CD8-positive, alpha-beta memory T cell (primary cell): ENCODE results near the gene EFEMP1. TPM values are rescaled to one million over a fixed set of nuclear protein-coding genes. Genes with fewer than 3 reads are reported as not detected.

ENCODE experiments used
- CTCF ChIA-PET: fragments of 350-600 bp; sonication (Branson Sonifier 250); formaldehyde crosslinking; loops from one replicate; lab custom pipeline; 2021; ENCODE audit warnings: antibody characterized with exemption; lab: Charles Lee
- POLR2A ChIA-PET: fragments of 350-600 bp; sonication (Branson Sonifier 250); formaldehyde crosslinking; loops from one replicate; lab custom pipeline; 2021; ENCODE audit warnings: antibody characterized with exemption; lab: Charles Lee
- DNase-seq, 5 donors: peaks; one replicate each; pipeline versions ENCODE4 v3.0.0 to v3.0.0-alpha.2; 2020 to 2022; ENCODE audit warnings: mixed read lengths in 1 of 5
- H3K27ac ChIP-seq: one replicate; pipeline ENCODE4 v1.7.0; 2013; ENCODE audit warnings: low read depth, mild to moderate bottlenecking, low read length, moderate library complexity
- H3K27me3 ChIP-seq: 2 replicates; pipeline ENCODE4 v1.7.0; 2013; ENCODE audit warnings: low read length, mild to moderate bottlenecking; ENCODE audit not compliant: insufficient read depth, poor library complexity, severe bottlenecking
- H3K36me3 ChIP-seq: 2 replicates; pipeline ENCODE4 v1.7.0; 2013; ENCODE audit warnings: mild to moderate bottlenecking, low read length, moderate library complexity; ENCODE audit not compliant: insufficient read depth
- H3K4me1 ChIP-seq: 2 replicates; pipeline ENCODE4 v1.7.0; 2013; ENCODE audit warnings: mild to moderate bottlenecking, low read length, moderate library complexity; ENCODE audit not compliant: insufficient read depth
- H3K4me3 ChIP-seq: 2 replicates; pipeline ENCODE4 v1.7.0; 2013; ENCODE audit warnings: mild to moderate bottlenecking, low read length
- H3K9me3 ChIP-seq: 2 replicates; pipeline ENCODE4 v1.7.0; 2013; ENCODE audit warnings: mild to moderate bottlenecking, low read length
- H3K27ac Mint-ChIP-seq, 8 donors: one replicate each; pipeline ENCODE4 v1.8.0; 2020 to 2021; ENCODE audit warnings: mixed read lengths in 8 of 8, mild to moderate bottlenecking in 6 of 8, inconsistent platforms in 3 of 8, moderate library complexity in 3 of 8
- H3K27me3 Mint-ChIP-seq, 2 donors: one replicate each; pipeline ENCODE4 v1.8.0; 2020 to 2021; ENCODE audit warnings: mixed read lengths in 2 of 2, mild to moderate bottlenecking in 1 of 2, moderate library complexity in 1 of 2
- H3K36me3 Mint-ChIP-seq, 3 donors: one replicate each; pipeline ENCODE4 v1.8.0; 2020 to 2021; ENCODE audit warnings: mixed read lengths in 3 of 3, inconsistent platforms in 1 of 3, mild to moderate bottlenecking in 1 of 3
- H3K4me1 Mint-ChIP-seq, 3 donors: one replicate each; pipeline ENCODE4 v1.8.0; 2020 to 2021; ENCODE audit warnings: mixed read lengths in 3 of 3, inconsistent platforms in 1 of 3, mild to moderate bottlenecking in 1 of 3
- H3K4me3 Mint-ChIP-seq, 7 donors: one replicate each; pipeline ENCODE4 v1.8.0; 2020 to 2021; ENCODE audit warnings: mixed read lengths in 7 of 7, mild to moderate bottlenecking in 6 of 7, moderate library complexity in 4 of 7, inconsistent platforms in 2 of 7
- H3K9me3 Mint-ChIP-seq, 5 donors: one replicate each; pipeline ENCODE4 v1.8.0; 2020 to 2022; ENCODE audit warnings: mixed read lengths in 5 of 5, mild to moderate bottlenecking in 3 of 5, moderate library complexity in 2 of 5, inconsistent platforms in 1 of 5
- polyA plus RNA-seq: library from polyadenylated mRNA; unstranded; fragments of 300-500 nt; fragmentation: Illumina TruSeq; gene quantifications from one replicate; pipeline ENCODE4 v1.2.3, GENCODE V29; 2021
- total RNA-seq, 2 experiments: library from RNA; stranded (reverse); gene quantifications; one replicate each; pipeline ENCODE4 v1.2.3, GENCODE V29; 2021

EFEMP1 gene
- total and polyA plus RNA-seq, 3 experiments from 2014 or later, result not detected

DNA sequence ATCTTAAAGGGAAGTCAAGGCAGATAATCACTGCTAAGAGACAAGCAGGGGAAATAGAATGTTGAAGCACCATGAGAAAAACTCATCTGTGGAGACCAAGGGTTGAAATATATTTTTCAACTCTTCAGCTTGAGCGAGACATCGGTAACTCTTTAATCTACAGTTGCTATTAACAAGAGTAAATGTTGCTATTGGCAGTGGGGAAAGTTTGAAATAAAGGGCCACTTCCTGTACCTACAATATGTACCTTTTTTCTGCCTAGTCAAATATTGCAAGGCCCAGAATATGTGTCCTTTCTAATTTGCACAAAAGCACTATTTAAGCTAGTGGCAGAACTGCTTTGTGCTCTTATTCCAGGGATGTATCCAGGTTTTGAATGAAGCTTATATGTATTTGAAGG lies 65.8 kb downstream of the EFEMP1 start:
- H3K36me3 Mint-ChIP-seq, result no peaks in the 10 kb centered on the region
- no peaks in the 10 kb centered on the region for H3K27me3 Mint-ChIP-seq
- H3K4me1 ChIP-seq, result no peaks in the 10 kb centered on the region
- no peak overlapping the region for H3K27ac ChIP-seq
- ChIA-PET POLR2A (no interaction called here), CTCF (interaction anchor here (1.5 kb wide), 1 partner anchor 23 kb away, joined by 3 read pairs; no protein-coding TSS in a partner anchor)
- H3K27me3 ChIP-seq, result no peaks in the 10 kb centered on the region
- no peak overlapping the region for H3K4me3 Mint-ChIP-seq
- no peaks in the 10 kb centered on the region for H3K9me3 Mint-ChIP-seq
- DNase-seq, result no peak
- H3K4me1 Mint-ChIP-seq, result no peaks in the 10 kb centered on the region
- no peak overlapping the region for H3K27ac Mint-ChIP-seq
- no peaks in the 10 kb centered on the region for H3K9me3 ChIP-seq
- no peaks in the 10 kb centered on the region for H3K36me3 ChIP-seq
- no peak overlapping the region for H3K4me3 ChIP-seq

DNA sequence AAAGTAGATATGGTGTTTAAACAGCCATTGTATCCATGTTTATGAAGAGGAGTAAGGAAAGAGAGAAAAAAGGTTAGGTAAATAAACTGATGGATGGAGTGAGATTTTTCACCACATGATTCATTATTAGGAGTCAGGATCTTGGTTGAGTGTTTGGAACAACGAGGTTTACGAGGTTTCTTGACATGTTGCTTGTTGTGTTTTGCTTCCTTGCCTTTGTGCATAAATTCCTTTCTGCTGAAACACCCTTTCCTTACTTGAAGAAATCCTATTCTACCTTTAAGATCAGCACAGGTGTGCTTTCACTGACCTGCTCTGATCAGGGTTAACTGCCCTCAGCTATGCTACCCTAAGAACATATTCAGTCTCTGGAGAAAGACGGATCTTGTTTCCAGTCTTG lies 66.6 kb downstream of the EFEMP1 start:
- POLR2A ChIA-PET, result no interaction called here
- H3K27me3 Mint-ChIP-seq, result no peaks in the 10 kb centered on the region

DNA sequence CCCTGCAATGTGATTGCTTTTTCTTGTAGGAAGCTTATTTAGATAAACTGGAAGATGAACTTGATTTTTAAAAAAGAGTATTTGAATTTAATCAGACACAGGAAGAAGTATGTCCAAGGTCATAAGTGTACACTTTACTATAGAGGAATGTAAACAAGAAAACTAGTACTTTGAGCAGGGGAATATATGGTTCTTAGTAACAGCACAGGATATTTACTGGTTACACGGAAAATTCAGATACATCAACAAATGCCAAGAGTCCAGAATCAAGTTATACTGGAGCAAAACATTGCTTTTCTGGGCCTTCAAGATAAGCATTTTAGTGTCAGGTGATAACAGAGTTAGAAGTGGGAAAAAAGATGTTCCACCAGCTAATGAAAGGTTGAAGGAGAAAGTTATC lies 75.5 kb downstream of the EFEMP1 start:
- Histone ChIP-seq H3K9me3 (no peaks in the 10 kb centered on the region), H3K27me3 (no peaks in the 10 kb centered on the region), H3K36me3 (no peaks in the 10 kb centered on the region), H3K4me1 (no peaks in the 10 kb centered on the region), H3K27ac (no peak overlapping the region), H3K4me3 (no peak overlapping the region)
- no peaks in the 10 kb centered on the region for H3K36me3 Mint-ChIP-seq
- H3K9me3 Mint-ChIP-seq, result peaks cover 0 to 5% (median 0%) of the 10 kb centered on the region in 5 donors
- H3K4me3 Mint-ChIP-seq, result no peak overlapping the region
- ChIA-PET CTCF (no interaction called here), POLR2A (no interaction called here)
- no peaks in the 10 kb centered on the region for H3K4me1 Mint-ChIP-seq
- H3K27me3 Mint-ChIP-seq, result peaks cover 1 to 3% of the 10 kb centered on the region in 2 donors
- H3K27ac Mint-ChIP-seq, result no peak overlapping the region
- DNase-seq, result no peak

More for the DNA sequence above, 66.6 kb downstream of the EFEMP1 start:
- Mint-ChIP-seq H3K27ac (no peak overlapping the region), H3K4me1 (no peaks in the 10 kb centered on the region), H3K36me3 (no peaks in the 10 kb centered on the region), H3K9me3 (no peaks in the 10 kb centered on the region), H3K4me3 (no peak overlapping the region)
- Histone ChIP-seq H3K36me3 (no peaks in the 10 kb centered on the region), H3K27me3 (no peaks in the 10 kb centered on the region), H3K27ac (no peak overlapping the region), H3K4me3 (no peak overlapping the region), H3K9me3 (no peaks in the 10 kb centered on the region), H3K4me1 (no peaks in the 10 kb centered on the region)
- no peak for DNase-seq
- CTCF ChIA-PET, result interaction anchor here (1.5 kb wide), 1 partner anchor 24 kb away, joined by 3 read pairs; no protein-coding TSS in a partner anchor

DNA sequence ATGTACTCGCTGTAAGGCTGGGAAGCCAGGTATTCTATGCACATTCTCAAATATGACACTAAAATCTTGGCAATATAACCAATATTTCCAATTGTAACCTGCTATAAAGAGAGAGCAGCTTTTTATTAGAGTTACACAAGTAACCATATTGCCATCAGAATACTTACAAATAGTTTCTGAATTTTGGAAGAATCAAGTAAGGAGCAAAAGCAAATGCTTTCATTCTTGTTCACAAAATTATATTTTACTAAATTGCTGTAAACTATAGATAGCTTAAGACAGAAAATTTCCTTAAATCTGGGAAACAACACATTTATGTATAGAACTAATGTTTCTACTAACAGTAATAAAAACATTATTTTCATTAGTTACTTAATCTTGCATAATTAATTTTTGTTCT lies 77.2 kb downstream of the EFEMP1 start:
- Histone ChIP-seq H3K27ac (no peak overlapping the region), H3K4me1 (no peaks in the 10 kb centered on the region), H3K9me3 (no peaks in the 10 kb centered on the region), H3K4me3 (no peak overlapping the region), H3K27me3 (no peaks in the 10 kb centered on the region), H3K36me3 (no peaks in the 10 kb centered on the region)
- H3K4me3 Mint-ChIP-seq, result no peak overlapping the region
- ChIA-PET POLR2A (no interaction called here), CTCF (no interaction called here)
- H3K4me1 Mint-ChIP-seq, result no peaks in the 10 kb centered on the region
- peaks cover 1 to 3% of the 10 kb centered on the region in 2 donors for H3K27me3 Mint-ChIP-seq
- no peak for DNase-seq
- H3K27ac Mint-ChIP-seq, result no peak overlapping the region
- peaks cover 0 to 5% (median 0%) of the 10 kb centered on the region in 5 donors for H3K9me3 Mint-ChIP-seq
- no peaks in the 10 kb centered on the region for H3K36me3 Mint-ChIP-seq

- Histone ChIP-seq H3K27ac (no peak overlapping the region), H3K27me3 (no peaks in the 10 kb centered on the region), H3K4me3 (no peak overlapping the region), H3K36me3 (no peaks in the 10 kb centered on the region), H3K9me3 (no peaks in the 10 kb centered on the region), H3K4me1 (no peaks in the 10 kb centered on the region)
- Mint-ChIP-seq H3K9me3 (peaks cover 0 to 5% (median 0%) of the 10 kb centered on the region in 5 donors), H3K27ac (no peak overlapping the region), H3K27me3 (peaks cover 1 to 3% of the 10 kb centered on the region in 2 donors), H3K36me3 (no peaks in the 10 kb centered on the region), H3K4me3 (no peak overlapping the region), H3K4me1 (no peaks in the 10 kb centered on the region)
- POLR2A ChIA-PET, result no interaction called here
- no peak for DNase-seq
- CTCF ChIA-PET, result no interaction called here
Observed at GRCh38 chr2:55844986-55845385, 78.6 kb downstream of the EFEMP1 start.

DNA sequence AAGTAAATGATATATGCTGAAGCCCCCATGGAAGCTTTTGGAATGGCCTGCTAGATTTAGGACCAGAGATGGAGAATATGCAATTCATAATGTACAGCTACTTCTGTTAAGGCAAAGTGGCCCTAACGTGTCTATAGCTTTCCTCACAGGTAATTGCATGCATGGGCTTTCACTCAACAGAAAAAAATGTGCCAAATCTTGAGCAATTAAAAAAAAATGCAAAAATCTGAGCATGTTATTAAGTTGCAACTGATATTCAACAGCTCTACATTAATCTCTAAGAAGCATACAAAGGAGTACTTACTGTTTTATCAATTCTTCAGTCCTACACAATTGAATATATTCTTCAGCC lies 79.6 kb downstream of the EFEMP1 start:
- Mint-ChIP-seq H3K36me3 (no peaks in the 10 kb centered on the region), H3K27ac (no peak overlapping the region), H3K4me1 (no peaks in the 10 kb centered on the region), H3K9me3 (peaks cover 0 to 5% (median 0%) of the 10 kb centered on the region in 5 donors), H3K27me3 (peaks cover under 1 to 3% of the 10 kb centered on the region in 2 donors), H3K4me3 (no peak overlapping the region)
- Histone ChIP-seq H3K27ac (no peak overlapping the region), H3K4me1 (no peaks in the 10 kb centered on the region), H3K9me3 (no peaks in the 10 kb centered on the region), H3K4me3 (no peak overlapping the region), H3K27me3 (no peaks in the 10 kb centered on the region), H3K36me3 (no peaks in the 10 kb centered on the region)
- DNase-seq, result no peak
- ChIA-PET POLR2A (no interaction called here), CTCF (no interaction called here)

DNA sequence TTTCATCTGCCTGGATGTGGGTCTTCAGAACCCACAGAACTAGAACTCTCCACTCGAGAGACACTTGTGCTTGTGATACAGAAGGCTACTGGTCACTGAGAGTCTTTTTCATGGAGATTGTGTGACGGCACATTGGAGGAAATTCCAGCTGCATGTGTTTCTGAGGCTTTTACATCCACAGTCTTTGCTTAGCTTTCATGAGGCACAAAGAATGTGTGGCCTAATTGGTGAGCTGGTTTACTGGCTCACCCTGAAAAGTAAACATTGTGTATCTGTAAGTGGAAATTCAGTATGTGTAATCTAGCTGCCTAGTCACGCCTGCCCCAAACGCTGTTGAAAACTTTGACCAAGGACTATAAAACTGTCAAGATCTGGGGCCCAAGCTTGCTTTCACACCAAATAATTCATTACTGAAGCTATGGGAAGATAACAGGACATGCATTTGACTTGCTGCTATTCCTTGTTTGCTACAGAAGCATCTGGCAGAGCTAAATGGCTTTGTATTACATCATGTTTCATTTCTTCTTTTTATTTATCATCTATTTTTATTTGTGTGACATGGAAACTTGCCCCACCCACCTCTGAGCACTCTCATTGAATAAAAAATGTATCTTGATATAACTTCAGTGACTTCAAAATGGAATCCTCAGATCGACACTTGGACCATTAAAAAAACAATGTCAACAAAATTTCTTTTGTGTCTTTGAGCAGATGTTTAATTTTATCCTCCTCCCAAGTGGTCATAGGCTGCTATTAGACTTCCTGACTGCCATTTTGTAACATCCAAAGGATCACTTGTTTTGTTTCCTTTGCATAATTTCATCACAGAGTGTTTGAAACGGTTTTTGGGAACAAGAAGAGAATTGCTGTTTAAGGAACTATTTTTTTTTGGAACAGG lies 80.2 kb downstream of the EFEMP1 start:
- Mint-ChIP-seq H3K36me3 (no peaks in the 10 kb centered on the region), H3K27me3 (peaks cover 0 to 3% of the 10 kb centered on the region in 2 donors), H3K4me1 (no peaks in the 10 kb centered on the region), H3K4me3 (no peak overlapping the region), H3K9me3 (peaks cover 0 to 5% (median 0%) of the 10 kb centered on the region in 5 donors), H3K27ac (no peak overlapping the region)
- no peak for DNase-seq
- Histone ChIP-seq H3K4me1 (no peaks in the 10 kb centered on the region), H3K27ac (no peak overlapping the region), H3K36me3 (no peaks in the 10 kb centered on the region), H3K9me3 (no peaks in the 10 kb centered on the region), H3K27me3 (no peaks in the 10 kb centered on the region), H3K4me3 (no peak overlapping the region)
- ChIA-PET POLR2A (no interaction called here), CTCF (no interaction called here)

DNA sequence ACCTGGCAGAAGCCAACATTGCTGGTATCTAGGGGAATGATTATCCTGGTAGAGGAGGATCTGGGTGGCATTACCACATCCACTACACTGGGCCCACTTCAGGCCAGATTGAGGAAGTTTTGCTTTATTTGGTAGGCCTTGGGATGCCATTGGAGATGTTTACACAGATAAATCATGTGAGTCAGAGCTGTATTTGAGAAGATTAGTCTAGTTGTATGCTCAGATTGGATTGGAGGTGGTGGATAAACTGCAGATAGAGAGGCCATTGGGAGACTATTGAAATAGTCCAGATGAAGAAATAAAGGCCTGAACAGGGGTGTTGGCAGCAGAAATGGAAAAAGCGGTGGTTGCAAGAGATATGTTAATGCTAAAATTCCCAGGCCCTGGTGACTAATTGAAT lies 81.5 kb downstream of the EFEMP1 start:
- H3K36me3 Mint-ChIP-seq, result no peaks in the 10 kb centered on the region
- peaks cover 3% of the 10 kb centered on the region in 2 donors for H3K27me3 Mint-ChIP-seq
- H3K9me3 Mint-ChIP-seq, result peaks cover 0 to 5% (median 2%) of the 10 kb centered on the region in 5 donors
- DNase-seq, result no peak
- Histone ChIP-seq H3K4me1 (no peaks in the 10 kb centered on the region), H3K27me3 (no peaks in the 10 kb centered on the region), H3K9me3 (no peaks in the 10 kb centered on the region), H3K36me3 (no peaks in the 10 kb centered on the region), H3K4me3 (no peak overlapping the region), H3K27ac (no peak overlapping the region)
- H3K27ac Mint-ChIP-seq, result no peak overlapping the region
- CTCF ChIA-PET, result no interaction called here
- no peak overlapping the region for H3K4me3 Mint-ChIP-seq
- POLR2A ChIA-PET, result no interaction called here
- H3K4me1 Mint-ChIP-seq, result no peaks in the 10 kb centered on the region
